ENCODE data around the gene OSBPL1A. TPM values are rescaled to one million over a fixed set of nuclear protein-coding genes. Genes with fewer than 3 reads are reported as not detected.

OSBPL1A gene
- total RNA-seq, 4 donors from 2014 or later = 19.1 to 46.7 (median 24.8) TPM

- TF ChIP-seq POLR2A (IDR thresholded peaks at IDR 0.05) (no peak), CTCF (IDR thresholded peaks at IDR 0.05) (no peak)
- H3K4me3 ChIP-seq (ENCODE audit: low read depth, poor library complexity, severe bottlenecking) = no peak overlapping the region
- DNase-seq (ENCODE audit: low spot score in 2 of 2) = no peak
- whole genome bisulfite sequencing, 2 donors = 38 to 43% methylated on average over 2 of the region's 2 CpGs
- intact Hi-C loops (cut with DNase I; ENCODE audit: low total_unique reads) = no loop called here
Observed at GRCh38 chr18:24208270-24209035, 189.2 kb downstream of the OSBPL1A start.

GRCh38 chr18:24204904-24205303 is 192.7 kb downstream of the OSBPL1A start:
- no peak overlapping the region for H3K4me3 ChIP-seq (ENCODE audit: low read depth, poor library complexity, severe bottlenecking)
- TF ChIP-seq POLR2A (IDR thresholded peaks at IDR 0.05) = no peak
- TF ChIP-seq CTCF (IDR thresholded peaks at IDR 0.05) = no peak
- intact Hi-C loops (cut with DNase I; ENCODE audit: low total_unique reads) = no loop called here
- WGBS, 2 donors = 90 to 91% methylated on average over 3 of the region's 3 CpGs
- DNase-seq (ENCODE audit: low spot score in 2 of 2) = no peak

GRCh38 chr18:24201699-24202687 is 195.6 kb downstream of the OSBPL1A start:
- intact Hi-C loops (cut with DNase I; ENCODE audit: low total_unique reads) = no loop called here
- WGBS, 2 donors = 67 to 70% methylated on average over 8 of the region's 8 CpGs
- no peak for DNase-seq (ENCODE audit: low spot score in 2 of 2)
- H3K4me3 ChIP-seq (ENCODE audit: low read depth, poor library complexity, severe bottlenecking) = no peak overlapping the region
- TF ChIP-seq CTCF (IDR thresholded peaks at IDR 0.05) (no peak), POLR2A (IDR thresholded peaks at IDR 0.05) (no peak)

- 59 to 76% methylated on average over 11 of the region's 11 CpGs for WGBS, 2 donors
- no peak for DNase-seq (ENCODE audit: low spot score in 2 of 2)
- no peak overlapping the region for H3K4me3 ChIP-seq (ENCODE audit: low read depth, poor library complexity, severe bottlenecking)
- intact Hi-C loops (cut with DNase I; ENCODE audit: low total_unique reads) = no loop called here
- TF ChIP-seq POLR2A (IDR thresholded peaks at IDR 0.05) (no peak), CTCF (IDR thresholded peaks at IDR 0.05) (no peak)
Observed at GRCh38 chr18:24200494-24201290, 196.9 kb downstream of the OSBPL1A start.

- TF ChIP-seq POLR2A (IDR thresholded peaks at IDR 0.05) = no peak
- no peak for TF ChIP-seq CTCF (IDR thresholded peaks at IDR 0.05)
- no peak for DNase-seq (ENCODE audit: low spot score in 2 of 2)
- H3K4me3 ChIP-seq (ENCODE audit: low read depth, poor library complexity, severe bottlenecking) = no peak overlapping the region
- 75 to 88% methylated on average over 5 of the region's 5 CpGs for WGBS, 2 donors
- intact Hi-C loops (cut with DNase I; ENCODE audit: low total_unique reads) = no loop called here
Observed at GRCh38 chr18:24199372-24199962, 198.2 kb downstream of the OSBPL1A start.

All from lower leg skin (tissue), 4 donors.